ENCODE data around the gene KLHL33.

DNA sequence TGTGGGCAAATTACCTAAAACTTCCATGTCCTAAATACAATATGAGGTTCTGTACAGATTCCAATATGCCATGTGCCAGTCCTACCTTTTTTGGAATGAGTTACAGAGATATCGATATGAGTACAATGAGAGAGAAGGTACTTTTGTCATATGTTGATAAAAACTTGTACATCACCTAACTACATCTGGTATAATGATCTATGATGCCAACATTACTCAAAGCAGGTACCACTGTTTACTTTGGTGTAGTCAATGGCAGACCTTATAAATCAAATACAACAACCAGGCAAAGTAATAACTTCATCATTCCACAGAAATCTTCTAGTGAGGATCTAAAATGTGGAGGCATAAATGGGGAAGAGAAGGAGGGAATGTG is 35.4 kb downstream of the KLHL33 start:
- TF ChIP-seq, protein P1, sequence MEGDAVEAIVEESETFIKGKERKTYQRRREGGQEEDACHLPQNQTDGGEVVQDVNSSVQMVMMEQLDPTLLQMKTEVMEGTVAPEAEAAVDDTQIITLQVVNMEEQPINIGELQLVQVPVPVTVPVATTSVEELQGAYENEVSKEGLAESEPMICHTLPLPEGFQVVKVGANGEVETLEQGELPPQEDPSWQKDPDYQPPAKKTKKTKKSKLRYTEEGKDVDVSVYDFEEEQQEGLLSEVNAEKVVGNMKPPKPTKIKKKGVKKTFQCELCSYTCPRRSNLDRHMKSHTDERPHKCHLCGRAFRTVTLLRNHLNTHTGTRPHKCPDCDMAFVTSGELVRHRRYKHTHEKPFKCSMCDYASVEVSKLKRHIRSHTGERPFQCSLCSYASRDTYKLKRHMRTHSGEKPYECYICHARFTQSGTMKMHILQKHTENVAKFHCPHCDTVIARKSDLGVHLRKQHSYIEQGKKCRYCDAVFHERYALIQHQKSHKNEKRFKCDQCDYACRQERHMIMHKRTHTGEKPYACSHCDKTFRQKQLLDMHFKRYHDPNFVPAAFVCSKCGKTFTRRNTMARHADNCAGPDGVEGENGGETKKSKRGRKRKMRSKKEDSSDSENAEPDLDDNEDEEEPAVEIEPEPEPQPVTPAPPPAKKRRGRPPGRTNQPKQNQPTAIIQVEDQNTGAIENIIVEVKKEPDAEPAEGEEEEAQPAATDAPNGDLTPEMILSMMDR (IDR thresholded peaks at IDR 0.05; ENCODE audit: poor library complexity): no peak
- TF ChIP-seq EZH2 (IDR thresholded peaks at IDR 0.05; ENCODE audit: borderline replicate concordance): no peak
- no peak for TF ChIP-seq EZH2phosphoT487 (IDR thresholded peaks at IDR 0.05; ENCODE audit: low read depth, severe bottlenecking, unreplicated experiment)

All from hepatocyte (in vitro differentiated cells).